Activated CD4-positive, alpha-beta T cell treated with anti-CD3 and anti-CD28 coated beads, Interleukin-2, amount 50 U/mL, for 4 hours (primary cell): ENCODE data around the gene PTPDC1.
"Not testable (repeated sequence)": the region's sequence is repeated elsewhere in the genome, so short reads cannot be mapped to it uniquely, and the experiment has no call there.

ENCODE experiments used
- DNase-seq, 2 experiments: peaks; one replicate each; pipeline ENCODE4 v3.0.0-alpha.2; 2020

Gene PTPDC1

DNA sequence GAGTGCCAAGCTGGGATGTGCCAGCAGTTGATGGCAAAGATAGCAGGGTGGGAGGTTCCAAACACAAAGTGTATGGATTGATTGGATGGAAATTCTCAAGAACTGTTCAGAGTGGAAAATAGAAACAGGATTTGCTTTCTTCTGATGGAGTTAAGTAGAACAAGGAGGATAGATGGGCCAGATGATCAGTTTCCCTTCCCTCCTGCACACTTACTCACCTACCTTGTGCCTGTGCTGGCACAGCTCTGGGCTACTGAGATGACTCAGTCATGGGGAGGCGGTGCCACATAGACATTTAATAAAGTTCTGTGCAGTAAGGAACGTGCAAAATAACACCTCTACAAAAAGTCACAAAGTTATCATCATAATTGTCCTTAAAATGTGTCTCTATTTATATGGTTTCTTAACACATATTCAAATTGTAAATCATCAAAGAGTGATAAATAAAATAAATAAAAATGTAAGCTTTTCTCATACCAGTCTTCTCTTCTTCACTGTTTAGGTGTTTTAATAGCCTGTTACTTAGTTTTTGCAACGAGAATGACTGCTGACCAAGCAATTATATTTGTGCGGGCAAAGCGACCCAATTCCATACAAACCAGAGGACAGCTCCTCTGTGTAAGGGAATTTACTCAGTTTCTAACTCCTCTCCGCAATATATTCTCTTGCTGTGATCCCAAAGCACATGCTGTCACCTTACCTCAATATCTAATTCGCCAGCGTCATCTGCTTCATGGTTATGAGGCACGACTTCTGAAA, 12.7 kb downstream of the PTPDC1 start:
- DNase-seq: no peak

DNA sequence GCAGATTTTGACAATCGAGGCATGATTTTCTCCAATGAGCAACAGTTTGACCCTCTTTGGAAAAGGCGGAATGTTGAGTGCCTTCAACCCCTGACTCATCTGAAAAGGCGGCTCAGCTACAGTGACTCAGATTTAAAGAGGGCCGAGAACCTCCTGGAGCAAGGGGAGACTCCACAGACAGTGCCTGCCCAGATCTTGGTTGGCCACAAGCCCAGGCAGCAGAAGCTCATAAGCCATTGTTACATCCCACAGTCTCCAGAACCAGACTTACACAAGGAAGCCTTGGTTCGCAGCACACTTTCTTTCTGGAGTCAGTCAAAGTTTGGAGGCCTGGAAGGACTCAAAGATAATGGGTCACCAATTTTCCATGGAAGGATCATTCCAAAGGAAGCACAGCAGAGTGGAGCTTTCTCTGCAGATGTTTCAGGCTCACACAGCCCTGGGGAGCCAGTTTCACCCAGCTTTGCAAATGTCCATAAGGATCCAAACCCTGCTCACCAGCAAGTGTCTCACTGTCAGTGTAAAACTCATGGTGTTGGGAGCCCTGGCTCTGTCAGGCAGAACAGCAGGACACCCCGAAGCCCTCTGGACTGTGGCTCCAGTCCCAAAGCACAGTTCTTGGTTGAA, 13.6 kb downstream of the PTPDC1 start:
- DNase-seq: no peak

DNA sequence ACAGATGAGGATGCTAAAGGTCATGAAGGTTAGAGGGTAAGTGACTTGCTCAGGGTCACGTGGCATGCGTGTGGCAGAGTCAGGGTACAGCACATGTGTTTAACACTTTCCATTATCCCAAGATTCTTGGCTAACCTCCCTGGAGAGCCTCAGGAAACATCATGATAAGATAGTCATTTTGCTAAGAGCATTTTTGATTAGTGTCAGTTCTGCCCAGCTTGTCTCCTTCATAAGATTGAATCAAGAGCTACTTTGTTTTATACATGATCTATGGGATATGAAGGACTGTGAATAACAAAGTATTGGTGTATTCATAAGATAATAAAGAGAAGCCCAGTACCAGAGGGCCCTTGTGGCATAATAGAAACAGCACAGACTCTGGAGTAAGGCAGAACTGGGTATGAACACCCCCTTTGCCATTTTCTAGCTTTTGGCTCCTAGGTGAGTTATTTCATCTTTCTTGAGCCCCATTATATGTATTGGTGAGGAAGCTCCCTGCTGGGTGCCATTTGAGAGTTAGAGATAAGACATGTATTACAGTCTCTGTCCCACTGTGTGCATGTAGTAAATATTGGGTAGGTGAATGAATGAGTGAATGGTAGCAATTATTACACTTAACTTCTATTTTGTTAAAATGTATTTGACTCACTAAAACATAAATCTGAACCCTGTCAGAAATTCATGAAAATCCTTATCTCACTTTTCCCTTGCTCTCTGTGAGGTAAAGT, 16.1 kb downstream of the PTPDC1 start:
- no peak for DNase-seq

DNA sequence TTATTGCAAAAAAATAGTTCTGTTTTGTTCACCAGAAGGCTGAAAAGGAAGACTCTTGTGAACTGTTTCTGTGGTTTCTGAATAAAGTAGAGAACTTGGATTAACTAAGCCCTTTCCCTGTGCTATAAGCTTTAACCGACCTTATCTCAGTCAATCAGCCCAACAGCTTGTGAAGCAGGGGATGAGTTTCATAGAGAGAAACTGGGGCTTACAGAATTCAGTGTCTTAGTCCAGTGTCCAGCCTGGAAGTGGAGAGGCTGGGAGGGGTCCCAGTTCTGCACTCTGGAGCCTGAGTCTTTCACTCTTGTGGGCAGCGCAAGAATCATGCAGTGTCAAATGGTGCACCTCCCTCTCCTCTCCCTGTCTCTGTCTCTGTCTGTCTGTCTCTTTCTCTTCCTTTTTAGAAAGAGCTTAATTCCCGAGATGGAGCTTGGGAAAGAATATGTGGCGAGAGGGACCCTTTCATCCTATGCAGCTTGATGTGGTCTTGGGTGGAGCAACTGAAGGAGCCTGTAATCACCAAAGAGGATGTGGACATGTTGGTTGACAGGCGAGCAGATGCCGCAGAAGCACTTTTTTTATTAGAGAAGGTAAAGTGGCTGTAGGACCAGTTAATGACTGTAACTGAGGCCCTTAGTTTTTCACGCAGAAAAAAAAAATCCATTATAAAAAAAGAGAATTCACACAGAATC, 17.0 kb downstream of the PTPDC1 start:
- no peak for DNase-seq

DNA sequence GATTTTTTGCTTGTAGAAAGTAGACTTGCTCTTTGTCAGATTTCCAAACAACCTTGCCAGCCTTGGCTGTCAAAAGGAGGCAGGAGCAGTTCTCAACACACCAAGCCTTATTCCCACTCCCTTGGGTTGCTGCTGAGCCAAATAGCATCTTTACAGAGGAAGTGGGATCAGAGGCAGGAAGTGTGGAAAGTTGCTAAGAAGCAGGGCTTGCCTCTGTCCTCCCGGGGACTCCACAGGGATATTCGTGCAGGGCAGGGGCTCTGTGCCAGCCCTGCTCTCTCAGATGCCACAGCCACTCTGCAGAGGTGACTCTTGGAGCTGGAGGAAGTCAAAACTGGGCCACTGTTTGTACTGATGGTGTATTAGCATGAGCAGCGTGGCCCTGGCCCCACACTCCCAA, 24.3 kb downstream of the PTPDC1 start:
- DNase-seq: no peak

DNA sequence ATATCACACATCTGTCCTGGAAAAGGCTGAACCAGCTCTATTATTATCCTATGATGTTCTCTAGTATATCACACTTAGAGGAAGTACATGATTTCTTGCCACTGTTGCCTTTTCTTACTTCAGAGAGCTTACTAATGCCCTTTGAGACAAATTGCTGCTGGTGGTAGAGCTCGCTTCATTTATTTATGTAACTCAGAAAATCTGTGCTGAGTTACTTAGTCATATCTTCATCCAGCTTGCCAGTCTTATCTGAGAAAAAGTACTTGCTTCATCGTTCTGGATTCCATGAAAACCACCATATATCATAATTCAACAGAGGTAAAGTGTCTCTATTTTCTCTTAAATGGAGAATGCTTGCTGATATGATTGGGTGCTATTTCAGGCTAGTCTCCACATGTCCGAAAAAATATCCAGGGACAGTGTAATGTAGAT, 26.6 kb downstream of the PTPDC1 start:
- DNase-seq: no peak

DNA sequence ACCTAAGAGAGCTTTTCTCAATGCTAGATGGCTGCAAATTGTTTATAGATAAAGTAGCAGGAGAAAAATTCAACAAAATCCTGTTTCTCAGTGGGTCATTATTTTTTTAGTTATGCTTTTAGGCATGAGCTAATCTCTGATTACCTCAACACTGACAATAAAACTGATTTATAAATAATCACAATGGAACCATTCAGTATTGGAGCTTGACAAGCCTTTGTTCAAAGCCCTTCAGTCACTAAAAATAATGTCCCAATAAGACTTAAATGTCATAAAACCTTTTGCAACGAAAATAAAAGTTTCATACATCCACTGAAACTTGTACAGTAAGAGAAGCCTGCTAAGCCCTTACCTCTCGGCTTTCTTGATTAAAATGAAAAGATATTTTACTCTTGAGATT, 27.2 kb downstream of the PTPDC1 start:
- DNase-seq: no peak

DNA sequence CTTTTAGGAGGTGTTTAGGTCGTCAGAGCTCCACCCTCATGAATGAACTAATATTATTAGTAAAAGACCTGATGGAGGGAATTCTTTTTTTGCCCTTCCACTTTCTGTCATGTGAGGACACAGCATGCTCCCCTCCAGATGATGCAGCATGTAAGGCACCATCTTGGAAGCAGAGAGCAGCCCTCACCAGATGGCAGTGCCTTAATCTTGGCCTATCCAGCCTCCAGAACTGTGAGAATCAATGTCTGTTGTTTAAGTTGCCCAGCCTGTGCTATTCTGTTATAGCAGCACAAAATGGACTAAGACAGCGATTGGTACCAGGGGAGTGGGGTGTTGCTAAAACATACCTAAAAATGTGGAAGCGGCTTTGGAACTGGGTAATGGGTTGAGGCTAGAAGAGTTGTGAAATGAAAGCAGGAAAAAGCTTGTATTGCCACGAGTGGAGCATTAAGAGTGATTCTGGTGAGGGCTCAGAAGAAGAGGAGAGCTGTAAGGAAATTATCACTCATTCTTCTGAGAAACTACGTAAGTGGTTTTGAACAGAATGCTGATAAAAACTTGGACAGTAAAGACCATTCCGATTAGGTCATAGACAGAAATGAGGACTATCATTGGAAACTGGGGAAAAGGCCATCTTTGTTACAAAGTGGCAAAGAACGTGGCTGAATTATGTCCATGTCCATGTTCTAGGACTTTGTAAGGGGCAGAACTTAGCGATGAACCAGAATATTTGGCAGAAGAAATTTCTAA, 28.6 kb downstream of the PTPDC1 start:
- no peak for DNase-seq

DNA sequence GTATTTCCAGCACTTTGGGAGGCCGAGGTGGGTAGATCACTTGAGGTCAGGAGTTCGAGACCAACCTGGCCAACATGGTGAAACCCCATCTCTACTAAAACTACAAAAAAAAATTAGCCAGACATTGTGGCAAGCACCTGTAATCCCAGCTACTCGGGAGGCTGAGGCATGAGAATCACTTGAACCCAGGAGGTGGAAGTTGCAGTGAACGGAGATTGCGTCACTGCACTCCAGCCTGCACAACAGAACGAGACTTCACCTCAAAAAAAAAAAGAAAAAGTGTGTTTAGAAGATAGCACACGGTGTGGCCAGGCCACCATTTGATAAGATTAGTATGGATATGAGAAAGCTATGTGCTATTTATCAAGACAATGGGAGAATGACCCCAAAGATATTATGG, 35.8 kb downstream of the PTPDC1 start:
- not testable (repeated sequence) for DNase-seq

DNA sequence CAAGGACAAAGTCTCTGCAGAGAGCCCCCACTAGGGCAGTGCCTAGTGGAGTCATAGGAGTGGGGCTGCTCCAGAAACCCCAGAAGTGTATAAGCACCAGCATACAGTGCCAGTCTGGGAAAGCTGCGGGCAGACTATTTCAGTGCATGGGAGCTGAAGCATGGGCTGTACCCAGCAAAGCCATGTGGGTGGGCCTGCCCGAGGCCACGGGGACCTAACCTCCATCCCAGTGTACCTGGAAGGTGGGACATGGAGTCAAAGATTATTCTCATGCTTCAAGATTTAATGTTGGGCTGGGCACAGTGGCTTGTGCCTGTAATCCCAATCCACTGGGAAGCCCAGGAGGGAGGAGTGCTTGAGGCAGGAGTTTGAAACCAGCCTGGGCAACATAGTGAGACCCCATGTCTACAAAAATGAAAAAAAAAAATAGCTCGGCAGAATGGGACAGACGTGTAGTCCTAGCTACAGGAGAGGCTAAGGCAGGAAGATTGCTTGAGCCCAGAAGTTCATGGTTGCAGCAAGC, 36.7 kb downstream of the PTPDC1 start:
- no peak for DNase-seq

DNA sequence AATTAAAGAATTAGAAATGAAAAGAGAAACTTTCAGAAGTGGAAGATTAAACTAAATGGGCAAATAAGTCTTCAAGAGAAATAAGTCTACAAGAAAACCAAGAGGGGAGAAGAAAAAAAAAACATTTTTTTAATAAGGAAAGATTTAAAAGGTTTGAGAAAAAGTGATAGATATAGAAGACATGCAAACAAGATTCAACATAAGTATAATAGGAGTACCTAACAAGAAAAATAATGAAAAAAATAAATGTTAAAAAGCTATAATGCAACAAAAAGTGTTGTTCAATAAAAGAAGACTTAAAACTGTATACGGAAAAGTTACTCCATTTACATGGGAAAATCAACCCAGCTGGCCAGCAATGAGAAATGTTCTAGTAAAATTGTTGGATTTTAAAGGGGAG, 42.6 kb downstream of the PTPDC1 start:
- no peak for DNase-seq

DNA sequence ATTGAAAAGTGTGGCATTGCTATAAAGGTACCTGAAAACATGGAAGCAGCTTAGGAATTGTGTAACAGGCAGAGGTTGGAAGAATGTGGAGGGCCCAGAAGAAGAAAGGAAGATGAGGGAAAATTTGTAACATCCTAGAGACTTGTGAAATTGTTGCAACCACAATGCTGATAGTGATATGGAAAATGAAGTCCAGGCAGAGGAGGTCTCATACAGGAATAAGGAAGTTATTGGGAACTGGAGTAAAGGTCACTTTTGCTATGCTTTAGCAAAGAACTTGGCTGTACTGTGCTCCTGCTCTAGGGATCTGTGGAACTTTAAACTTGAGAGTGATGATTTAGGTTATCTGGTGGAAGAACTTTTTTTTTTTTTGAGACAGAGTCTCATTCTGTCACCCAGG, 43.5 kb downstream of the PTPDC1 start:
- no peak for DNase-seq

DNA sequence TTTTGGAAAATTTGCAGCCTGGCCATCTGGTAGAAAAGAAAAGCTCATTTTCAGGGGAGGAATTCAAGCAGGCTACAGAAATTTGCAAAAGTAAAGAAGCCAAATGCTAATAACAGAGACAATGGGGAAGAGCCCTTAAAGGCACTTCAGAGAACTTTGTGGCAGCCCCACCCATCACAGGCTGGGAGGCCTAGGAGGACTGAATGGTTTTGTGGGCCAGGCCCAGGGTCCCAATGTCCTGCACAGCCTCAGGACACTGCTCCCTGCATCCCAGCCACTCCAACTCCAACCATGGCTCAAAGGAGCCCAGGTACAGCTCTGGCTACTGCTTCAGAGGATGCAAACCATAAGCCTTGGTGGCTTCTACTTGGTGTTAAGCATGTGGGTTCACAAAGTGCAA, 44.3 kb downstream of the PTPDC1 start:
- no peak for DNase-seq

DNA sequence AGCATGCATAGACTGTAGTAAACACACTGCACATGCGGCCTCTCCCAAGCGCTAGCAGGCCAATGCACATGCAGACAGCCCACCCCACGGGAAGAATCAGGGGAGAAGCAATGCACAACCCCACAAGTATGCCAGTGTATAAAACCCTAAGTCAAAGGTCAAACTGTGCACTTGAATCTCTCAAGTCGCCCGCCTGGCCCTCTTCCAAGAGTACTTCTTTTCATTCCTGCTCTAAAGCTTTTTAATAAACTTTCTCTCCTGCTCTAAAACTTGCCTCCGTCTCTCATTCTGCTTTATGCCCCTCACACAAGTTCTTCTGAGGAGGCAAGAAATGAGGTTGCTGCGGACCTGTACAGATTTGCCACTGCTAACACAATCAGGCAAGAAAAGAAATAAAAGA, 50.4 kb downstream of the PTPDC1 start:
- no peak for DNase-seq

DNA sequence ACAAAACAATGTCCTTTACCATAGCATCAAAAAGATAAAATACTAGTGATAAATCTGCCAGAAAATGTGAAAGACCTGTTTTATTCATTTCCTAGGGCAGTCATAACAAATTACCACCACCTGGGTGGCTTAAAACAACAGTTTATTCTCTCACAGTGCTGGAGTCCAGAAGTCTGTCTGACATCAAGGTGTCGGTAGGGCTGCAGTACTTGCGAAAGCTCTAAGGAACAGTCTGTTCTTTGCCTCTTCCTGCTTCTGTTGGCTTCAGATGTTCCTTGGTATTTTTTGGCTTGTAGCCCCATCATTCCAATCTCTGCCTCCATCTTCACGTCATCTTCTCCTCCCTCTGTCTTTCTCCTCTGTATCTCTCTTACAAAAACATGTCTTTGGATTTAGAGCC, 51.0 kb downstream of the PTPDC1 start:
- DNase-seq: no peak

DNA sequence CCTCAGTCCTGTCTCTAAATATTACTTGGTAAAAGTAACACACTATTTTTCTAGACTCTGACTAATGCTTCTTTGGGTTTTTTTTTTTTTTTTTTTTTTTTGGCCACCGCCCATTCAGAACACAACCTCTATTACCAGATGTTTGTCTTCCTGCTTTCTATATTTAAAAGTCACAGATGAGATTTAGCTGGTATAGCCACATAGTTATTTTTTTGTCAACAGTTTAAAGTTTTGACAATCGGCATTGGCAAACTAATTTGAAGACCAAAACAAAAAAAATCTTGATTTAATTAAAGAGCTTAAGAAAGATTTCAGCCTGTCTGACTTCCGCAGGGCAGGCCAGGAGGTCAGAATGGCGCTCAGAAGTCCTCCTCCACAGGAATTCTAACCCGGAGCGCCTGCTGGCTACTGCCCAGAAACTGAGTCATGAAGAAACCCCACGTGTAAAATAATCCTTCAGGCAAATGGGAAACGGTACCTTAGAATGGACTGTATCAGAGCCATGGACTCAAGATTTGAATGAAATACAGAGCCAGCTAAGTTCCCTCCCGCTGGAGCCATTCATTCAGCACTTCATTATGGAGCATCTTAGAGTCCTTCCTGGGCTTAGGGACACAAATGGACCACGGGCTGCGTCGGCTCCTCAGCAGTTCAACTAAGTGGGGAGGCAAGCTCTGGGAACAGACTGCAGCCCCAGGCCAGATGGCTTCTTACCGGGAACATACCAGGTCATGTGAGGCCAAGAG, 55.6 kb downstream of the PTPDC1 start:
- DNase-seq: no peak

DNA sequence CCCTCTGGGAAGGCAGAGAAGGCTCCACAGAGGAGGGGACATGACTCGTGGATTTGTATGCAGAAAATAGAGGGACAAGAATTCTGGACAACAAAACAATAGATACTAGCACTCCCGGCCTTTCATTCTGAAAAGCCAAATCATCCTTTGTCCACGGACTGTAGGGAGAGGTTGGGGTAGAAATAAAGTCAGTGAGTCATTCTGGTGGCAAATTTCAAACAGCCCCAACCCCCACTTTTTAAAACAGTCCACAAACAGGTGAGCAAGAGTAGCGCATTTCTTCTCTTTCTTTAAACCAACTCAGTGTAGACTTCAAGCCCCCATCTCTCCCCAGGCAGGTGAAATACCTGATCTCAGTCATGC, 56.1 kb downstream of the PTPDC1 start:
- DNase-seq: no peak

DNA sequence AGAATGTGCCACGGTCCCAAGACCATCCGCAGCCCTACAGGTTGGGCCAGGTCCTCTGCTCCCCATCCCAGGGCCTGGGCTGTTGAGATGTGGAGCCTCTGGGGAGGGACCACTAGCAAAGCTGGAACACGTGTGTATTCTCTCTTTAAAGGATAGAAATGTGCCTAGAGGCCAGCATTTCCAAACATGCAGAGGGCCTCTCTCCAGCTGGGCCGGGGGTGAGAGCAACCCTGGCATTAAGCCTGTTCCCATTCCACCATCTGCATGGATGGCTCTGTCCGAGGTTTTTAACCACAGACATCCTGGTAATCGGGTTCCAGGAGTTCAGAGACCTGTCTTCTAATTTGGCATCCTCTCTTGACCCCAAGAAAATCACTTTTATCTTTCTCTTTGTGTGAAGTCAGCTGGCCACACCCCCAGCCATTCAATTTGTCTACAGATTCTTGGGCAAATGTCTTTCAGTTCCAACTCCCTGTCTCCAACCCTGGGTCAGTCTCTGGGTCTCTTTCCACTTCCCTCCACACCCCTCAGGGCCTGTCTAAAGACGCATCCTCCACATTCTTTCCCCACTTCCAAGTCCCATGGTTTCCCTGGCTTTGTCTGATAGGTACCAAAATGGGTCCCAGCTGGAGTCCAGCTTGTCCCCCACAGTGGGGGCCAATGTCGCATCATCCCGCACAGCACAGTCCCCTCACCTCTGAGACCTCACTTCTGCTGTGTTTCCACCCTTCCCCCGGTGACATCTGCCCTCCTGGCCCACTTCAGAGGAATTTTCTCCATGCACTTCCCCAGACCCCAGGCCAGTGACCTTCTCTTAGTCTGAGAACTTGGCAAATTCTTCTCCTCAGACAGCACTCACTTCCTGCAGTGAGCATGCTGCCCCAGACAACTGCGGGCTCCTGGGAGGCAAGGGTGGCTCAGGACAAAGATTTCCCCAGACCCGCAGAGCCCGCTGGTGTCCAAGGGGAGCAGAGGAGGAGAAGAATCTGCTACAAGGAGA, 56.8 kb downstream of the PTPDC1 start:
- DNase-seq: no peak

DNA sequence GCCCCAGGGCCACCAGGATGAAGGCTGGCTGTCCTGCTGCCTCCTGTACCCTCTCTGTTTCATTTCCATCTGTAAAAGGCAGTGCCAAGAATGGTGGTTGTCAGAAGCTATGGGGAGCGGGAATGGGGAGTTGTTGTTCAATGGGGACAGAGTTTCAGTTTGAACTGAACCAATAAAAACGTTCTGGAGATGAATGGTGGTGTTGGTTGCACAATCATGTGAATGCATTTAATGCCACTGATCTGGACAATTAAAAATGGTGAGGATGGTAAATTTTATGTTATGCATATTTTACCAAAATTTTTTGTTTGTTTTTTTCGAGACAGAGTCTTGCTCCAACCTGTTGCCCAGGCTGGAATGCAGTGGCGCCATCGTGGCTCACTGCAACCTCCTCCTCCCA, 58.1 kb downstream of the PTPDC1 start:
- no peak for DNase-seq

DNA sequence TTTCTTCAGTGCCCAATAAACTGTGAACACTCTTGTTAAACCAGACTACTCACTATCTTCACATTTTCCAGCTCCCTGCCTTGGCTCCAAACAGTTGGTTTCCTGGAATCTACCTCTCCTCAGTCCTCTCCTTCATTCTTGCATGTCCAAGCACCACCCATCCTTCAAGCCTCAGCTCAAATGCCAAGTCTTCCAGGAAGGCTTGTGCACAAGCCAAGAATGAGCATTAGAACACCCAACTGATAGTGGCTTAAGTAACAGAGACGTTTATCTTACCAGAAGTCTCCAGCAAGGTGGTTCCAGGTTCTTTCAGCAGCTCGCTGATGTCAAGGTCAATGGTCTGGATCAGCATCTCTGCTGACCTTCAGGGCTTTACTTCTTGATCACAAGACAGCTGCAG, 60.1 kb downstream of the PTPDC1 start:
- DNase-seq: no peak

DNA sequence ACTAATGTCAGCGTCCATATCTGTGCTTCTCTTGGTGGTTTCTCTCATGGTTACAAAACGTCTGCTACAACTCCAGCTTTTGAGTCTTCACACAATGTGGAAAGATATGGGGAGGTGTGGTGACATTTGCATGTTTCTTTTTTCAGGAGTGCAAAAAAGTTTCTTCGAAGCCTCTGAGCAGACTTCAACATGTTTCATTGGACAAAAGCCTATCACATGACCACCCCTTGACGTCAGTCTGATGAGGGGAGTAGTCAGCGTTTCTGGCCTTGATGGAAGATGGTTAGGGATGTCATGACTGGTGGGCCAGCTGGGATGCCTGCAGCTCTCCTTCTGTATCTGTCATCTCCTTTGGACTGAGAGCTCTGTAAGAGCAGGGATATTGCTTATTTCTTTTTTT, 61.4 kb downstream of the PTPDC1 start:
- DNase-seq: no peak
